ENCODE measurements around the gene ISL2. TPM values are rescaled to one million over a fixed set of nuclear protein-coding genes. Genes with fewer than 3 reads are reported as not detected.

ISL2 gene
- total and polyA plus RNA-seq, 5 donors: 0.05 TPM; not detected in 4

DNA sequence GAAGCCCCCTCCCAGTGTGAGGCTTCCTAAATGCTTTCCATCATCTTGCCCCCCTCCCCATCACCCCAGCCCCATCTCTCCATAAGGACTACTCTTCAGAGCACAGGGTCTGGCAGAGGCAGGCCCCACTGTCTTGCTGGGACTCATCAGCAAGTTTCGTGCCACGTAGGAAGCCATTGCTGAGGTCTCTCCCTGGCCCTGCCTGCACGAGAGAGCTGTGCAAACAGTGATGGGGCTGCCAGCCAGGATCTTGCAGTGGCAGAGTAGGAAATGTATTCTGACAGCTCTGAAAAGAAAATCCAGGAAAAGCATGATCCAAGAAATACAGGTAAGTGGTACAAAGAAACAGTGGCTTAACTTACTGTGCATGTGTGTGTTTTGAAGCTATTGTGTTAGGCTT lies 22.6 kb downstream of the ISL2 start:
- no peaks in the 10 kb centered on the region for H3K4me1 ChIP-seq (ENCODE audit: control insufficient read depth, insufficient read depth, low read length)
- H3K27ac ChIP-seq (ENCODE audit: low read length): no peak overlapping the region
- no peaks in the 10 kb centered on the region for H3K9me3 ChIP-seq (ENCODE audit: control insufficient read depth, low read length)
- intact Hi-C loops (cut with DNase I): no loop called here
- WGBS: 90% methylated on average over 3 of the region's 3 CpGs
- no peaks in the 10 kb centered on the region for H3K27me3 ChIP-seq (ENCODE audit: control insufficient read depth, insufficient read depth)
- H3K4me3 ChIP-seq (ENCODE audit: low read length): no peak overlapping the region
- ATAC-seq (no peak), DNase-seq (no peak)

DNA sequence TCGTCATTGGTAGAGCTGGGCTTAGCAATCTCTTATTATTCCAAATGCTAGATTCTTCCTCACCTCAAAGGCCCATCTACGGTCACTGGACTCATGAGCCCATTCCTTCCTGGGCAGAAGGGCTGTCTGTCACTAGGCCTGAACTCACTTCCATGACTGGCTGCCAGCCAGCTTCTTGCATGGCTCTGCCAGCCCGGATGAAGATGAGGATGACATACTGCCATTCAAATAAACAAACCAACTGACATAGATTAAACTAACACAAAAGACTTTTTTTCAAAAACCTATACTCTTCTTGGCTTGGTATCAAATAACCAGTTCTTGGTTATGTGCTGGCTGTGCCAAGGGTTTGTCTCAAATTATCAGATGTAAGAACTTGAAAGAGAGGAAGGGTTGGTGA lies 23.8 kb downstream of the ISL2 start:
- ATAC-seq (no peak), DNase-seq (no peak)
- no peaks in the 10 kb centered on the region for H3K27me3 ChIP-seq (ENCODE audit: control insufficient read depth, insufficient read depth)
- H3K4me1 ChIP-seq (ENCODE audit: control insufficient read depth, insufficient read depth, low read length): no peaks in the 10 kb centered on the region
- WGBS: 91% methylated on average over 3 of the region's 3 CpGs
- H3K9me3 ChIP-seq (ENCODE audit: control insufficient read depth, low read length): no peaks in the 10 kb centered on the region
- no peak overlapping the region for H3K4me3 ChIP-seq (ENCODE audit: low read length)
- H3K27ac ChIP-seq (ENCODE audit: low read length): no peak overlapping the region
- intact Hi-C loops (cut with DNase I): no loop called here

DNA sequence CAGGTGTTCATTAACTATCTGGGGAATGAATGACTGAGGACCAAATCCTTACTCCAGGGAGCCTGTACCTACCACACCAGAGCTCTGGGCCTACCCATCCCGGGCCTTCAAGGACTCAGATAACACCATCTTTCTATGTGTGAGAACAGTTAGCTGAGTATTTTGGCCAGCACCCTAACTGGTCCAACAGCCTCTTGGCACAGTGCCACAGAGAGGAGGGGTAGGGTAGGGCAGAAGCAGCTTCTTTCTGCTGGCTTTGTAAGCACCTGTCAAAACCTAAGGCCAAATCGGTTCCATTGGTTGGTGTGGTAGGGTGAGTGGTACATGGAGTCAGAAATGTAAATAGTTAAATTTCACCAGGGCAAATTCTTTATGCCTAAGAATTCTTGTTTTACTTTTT lies 26.7 kb downstream of the ISL2 start:
- Histone ChIP-seq H3K9me3 (ENCODE audit: control insufficient read depth, low read length) (no peaks in the 10 kb centered on the region), H3K4me3 (ENCODE audit: low read length) (no peak overlapping the region), H3K4me1 (ENCODE audit: control insufficient read depth, insufficient read depth, low read length) (no peaks in the 10 kb centered on the region), H3K27ac (ENCODE audit: low read length) (no peak overlapping the region), H3K27me3 (ENCODE audit: control insufficient read depth, insufficient read depth) (no peaks in the 10 kb centered on the region)
- 83% methylated on average over 2 of the region's 2 CpGs for WGBS
- intact Hi-C loops (cut with DNase I): no loop called here
- ATAC-seq (no peak), DNase-seq (no peak)

DNA sequence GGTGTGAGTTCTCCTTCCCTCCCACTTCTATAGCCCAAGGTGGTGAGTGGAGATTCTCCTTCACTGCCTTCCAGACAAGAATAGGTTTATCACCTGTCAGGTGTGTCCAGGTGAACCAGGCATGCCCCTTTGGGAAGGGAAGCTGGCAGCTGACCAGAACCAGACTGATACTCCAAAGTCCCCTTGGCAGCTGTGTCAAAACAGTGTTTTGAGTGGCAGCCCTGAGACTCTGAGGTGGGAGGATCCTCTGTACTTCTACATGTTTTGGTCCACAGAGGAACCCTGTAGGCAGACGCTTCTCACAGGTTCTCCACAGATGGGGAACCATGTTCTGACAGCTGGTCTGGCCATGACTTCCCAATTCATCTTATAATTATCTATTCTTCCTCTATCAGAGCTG lies 30.1 kb downstream of the ISL2 start:
- Histone ChIP-seq H3K27me3 (ENCODE audit: control insufficient read depth, insufficient read depth) (no peaks in the 10 kb centered on the region), H3K27ac (ENCODE audit: low read length) (no peak overlapping the region), H3K4me1 (ENCODE audit: control insufficient read depth, insufficient read depth, low read length) (peaks cover 2% of the 10 kb centered on the region), H3K9me3 (ENCODE audit: control insufficient read depth, low read length) (no peaks in the 10 kb centered on the region), H3K4me3 (ENCODE audit: low read length) (no peak overlapping the region)
- no peak for ATAC-seq
- intact Hi-C loops (cut with DNase I): no loop called here
- 94% methylated on average over 1 of the region's 1 CpG for WGBS
- no peak for DNase-seq

DNA sequence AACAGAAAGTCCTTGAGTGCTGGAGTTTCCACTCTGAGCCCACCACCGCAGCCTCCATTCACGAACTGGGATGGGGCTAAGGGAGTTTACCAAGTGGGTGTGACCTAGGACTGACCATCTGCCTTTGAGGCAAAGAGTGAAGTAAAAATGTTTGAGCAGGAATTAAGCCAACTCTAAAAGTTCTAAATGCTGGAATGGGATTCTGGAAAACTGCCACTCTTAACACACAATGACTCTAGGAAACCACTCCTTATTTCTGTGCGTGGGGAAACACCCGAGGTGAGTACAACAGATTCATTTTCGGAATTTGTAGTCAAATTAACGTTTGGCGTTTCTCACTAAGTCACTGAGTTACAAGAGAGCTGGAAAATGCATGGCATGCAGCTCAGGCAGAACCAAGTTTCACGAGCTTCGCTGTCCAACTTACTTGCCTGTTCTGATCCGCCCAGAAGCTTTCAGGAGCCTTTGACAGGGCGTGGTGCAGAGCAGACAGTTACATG lies 31.6 kb downstream of the ISL2 start:
- Histone ChIP-seq H3K27me3 (ENCODE audit: control insufficient read depth, insufficient read depth) (no peaks in the 10 kb centered on the region), H3K4me3 (ENCODE audit: low read length) (no peak overlapping the region), H3K27ac (ENCODE audit: low read length) (no peak overlapping the region), H3K4me1 (ENCODE audit: control insufficient read depth, insufficient read depth, low read length) (peaks cover 2% of the 10 kb centered on the region), H3K9me3 (ENCODE audit: control insufficient read depth, low read length) (no peaks in the 10 kb centered on the region)
- intact Hi-C loops (cut with DNase I): no loop called here
- no peak for DNase-seq
- peak; percentile 72 to 85 for ATAC-seq
- 41% methylated on average over 11 of the region's 11 CpGs for WGBS

DNA sequence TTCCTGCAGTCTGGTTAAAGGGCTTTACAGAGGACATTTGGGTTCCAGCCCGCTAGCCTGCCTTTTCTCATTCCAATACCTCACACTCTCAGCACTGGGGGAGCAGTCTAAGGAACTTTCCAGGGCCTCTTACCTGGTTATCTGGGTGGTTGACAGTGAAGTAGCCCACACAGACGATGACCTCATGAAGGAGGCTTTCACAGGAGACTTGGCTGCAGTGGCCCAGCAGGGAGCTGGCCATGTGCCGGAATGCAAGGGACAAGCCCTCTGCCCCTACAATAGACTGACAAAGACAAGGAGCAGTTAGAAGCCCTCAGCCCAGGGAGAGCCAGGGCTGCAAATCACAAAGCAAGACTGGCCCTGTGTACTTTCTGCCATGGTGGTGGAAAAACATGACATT lies 39.5 kb downstream of the ISL2 start:
- DNase-seq (no peak), ATAC-seq (no peak)
- no peaks in the 10 kb centered on the region for H3K9me3 ChIP-seq (ENCODE audit: control insufficient read depth, low read length)
- intact Hi-C loops (cut with DNase I): no loop called here
- no peak overlapping the region for H3K27ac ChIP-seq (ENCODE audit: low read length)
- H3K4me1 ChIP-seq (ENCODE audit: control insufficient read depth, insufficient read depth, low read length): no peaks in the 10 kb centered on the region
- WGBS: 89% methylated on average over 3 of the region's 3 CpGs
- no peaks in the 10 kb centered on the region for H3K27me3 ChIP-seq (ENCODE audit: control insufficient read depth, insufficient read depth)
- H3K4me3 ChIP-seq (ENCODE audit: low read length): no peak overlapping the region

DNA sequence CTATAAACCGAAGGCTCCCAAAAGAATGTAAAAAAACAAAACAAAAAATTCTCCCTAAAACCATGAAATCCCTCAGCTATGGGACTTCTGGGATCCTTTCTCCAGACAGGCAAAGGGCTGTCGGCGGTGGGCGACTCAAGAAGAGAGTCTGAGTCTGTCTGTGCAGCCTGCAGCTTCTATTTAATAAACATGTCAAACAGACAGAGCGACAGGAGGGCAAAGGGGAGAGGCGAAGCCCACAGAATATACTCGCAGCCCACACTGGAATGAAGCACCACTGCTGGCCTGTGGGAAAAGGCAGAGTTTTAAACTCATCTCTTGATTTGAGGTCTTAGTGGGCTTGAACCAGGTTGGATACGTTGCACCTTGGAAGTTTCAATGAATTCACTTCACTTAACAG lies 40.2 kb downstream of the ISL2 start:
- Histone ChIP-seq H3K4me1 (ENCODE audit: control insufficient read depth, insufficient read depth, low read length) (no peaks in the 10 kb centered on the region), H3K27ac (ENCODE audit: low read length) (no peak overlapping the region), H3K9me3 (ENCODE audit: control insufficient read depth, low read length) (no peaks in the 10 kb centered on the region), H3K27me3 (ENCODE audit: control insufficient read depth, insufficient read depth) (no peaks in the 10 kb centered on the region), H3K4me3 (ENCODE audit: low read length) (no peak overlapping the region)
- DNase-seq (no peak), ATAC-seq (no peak)
- intact Hi-C loops (cut with DNase I): no loop called here
- 84% methylated on average over 8 of the region's 8 CpGs for whole genome bisulfite sequencing

DNA sequence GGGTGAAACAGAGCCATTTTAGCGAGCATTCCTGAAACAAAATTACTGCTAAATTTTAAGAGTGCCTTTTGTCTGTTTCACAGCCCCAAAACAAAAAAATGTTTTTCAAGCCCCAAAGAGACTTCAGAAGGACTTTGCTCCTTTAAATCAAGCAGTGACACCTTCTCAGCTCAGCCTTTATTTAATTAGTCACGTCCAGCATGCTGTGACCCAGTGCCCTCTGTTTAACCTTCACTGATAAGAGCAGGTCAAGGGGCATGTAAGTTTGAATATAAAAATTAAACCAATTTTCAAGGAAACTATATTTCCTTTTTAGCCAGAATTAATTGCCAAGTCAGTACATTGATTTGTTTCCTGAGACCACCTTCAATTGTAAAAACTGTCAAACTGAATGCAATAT lies 40.6 kb downstream of the ISL2 start:
- intact Hi-C loops (cut with DNase I): no loop called here

DNA sequence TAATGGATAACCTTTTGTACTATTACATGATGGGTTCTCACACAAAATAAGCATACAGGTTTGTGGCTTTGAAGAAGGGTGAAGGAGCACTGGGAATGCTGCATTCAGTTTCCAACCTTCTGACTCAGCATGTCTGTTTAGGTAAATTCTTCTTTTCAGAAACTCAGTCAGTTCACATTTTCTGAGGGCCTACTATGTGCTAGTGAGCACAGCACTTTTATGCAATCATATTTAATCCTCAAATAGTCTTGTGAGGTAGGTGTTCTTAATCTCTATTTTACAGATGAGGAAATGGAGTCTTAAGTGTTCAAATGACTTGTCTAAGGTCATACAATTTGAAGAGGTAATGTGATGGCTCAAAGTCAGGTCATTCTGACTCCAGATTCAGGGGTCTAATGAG lies 41.2 kb downstream of the ISL2 start:
- Histone ChIP-seq H3K9me3 (ENCODE audit: control insufficient read depth, low read length) (no peaks in the 10 kb centered on the region), H3K27me3 (ENCODE audit: control insufficient read depth, insufficient read depth) (no peaks in the 10 kb centered on the region), H3K4me1 (ENCODE audit: control insufficient read depth, insufficient read depth, low read length) (no peaks in the 10 kb centered on the region), H3K4me3 (ENCODE audit: low read length) (no peak overlapping the region), H3K27ac (ENCODE audit: low read length) (no peak overlapping the region)
- no peak for DNase-seq
- intact Hi-C loops (cut with DNase I): no loop called here
- no peak for ATAC-seq

More for the DNA sequence above, 40.6 kb downstream of the ISL2 start:
- Histone ChIP-seq H3K4me1 (ENCODE audit: control insufficient read depth, insufficient read depth, low read length) (no peaks in the 10 kb centered on the region), H3K27ac (ENCODE audit: low read length) (no peak overlapping the region), H3K27me3 (ENCODE audit: control insufficient read depth, insufficient read depth) (no peaks in the 10 kb centered on the region), H3K9me3 (ENCODE audit: control insufficient read depth, low read length) (no peaks in the 10 kb centered on the region), H3K4me3 (ENCODE audit: low read length) (no peak overlapping the region)
- WGBS: 60% methylated on average over 2 of the region's 2 CpGs
- no peak for ATAC-seq
- DNase-seq: no peak

DNA sequence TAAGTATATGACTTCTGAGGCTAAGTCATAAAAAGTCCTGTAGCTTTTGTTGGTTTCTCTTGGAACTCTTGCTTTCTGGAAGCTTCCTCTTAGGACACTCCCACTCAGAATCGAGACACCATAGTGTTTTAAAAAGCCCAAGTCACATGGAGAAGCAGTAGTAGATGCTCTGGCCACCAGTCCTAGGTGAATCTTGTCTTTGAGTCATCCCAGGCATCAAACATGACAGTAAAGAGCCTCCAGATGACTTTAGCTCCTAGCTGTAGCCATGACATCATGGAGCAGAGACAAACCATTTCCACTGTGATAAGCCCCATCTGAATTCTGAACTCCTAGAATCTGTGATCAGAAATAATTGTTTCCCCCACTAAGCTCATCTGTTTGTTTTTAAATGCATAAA lies 42.1 kb downstream of the ISL2 start:
- Histone ChIP-seq H3K4me1 (ENCODE audit: control insufficient read depth, insufficient read depth, low read length) (no peaks in the 10 kb centered on the region), H3K9me3 (ENCODE audit: control insufficient read depth, low read length) (no peaks in the 10 kb centered on the region), H3K27me3 (ENCODE audit: control insufficient read depth, insufficient read depth) (no peaks in the 10 kb centered on the region), H3K4me3 (ENCODE audit: low read length) (no peak overlapping the region), H3K27ac (ENCODE audit: low read length) (no peak overlapping the region)
- ATAC-seq: no peak
- no peak for DNase-seq
- intact Hi-C loops (cut with DNase I): no loop called here
- WGBS: 89% methylated on average over 1 of the region's 1 CpG

DNA sequence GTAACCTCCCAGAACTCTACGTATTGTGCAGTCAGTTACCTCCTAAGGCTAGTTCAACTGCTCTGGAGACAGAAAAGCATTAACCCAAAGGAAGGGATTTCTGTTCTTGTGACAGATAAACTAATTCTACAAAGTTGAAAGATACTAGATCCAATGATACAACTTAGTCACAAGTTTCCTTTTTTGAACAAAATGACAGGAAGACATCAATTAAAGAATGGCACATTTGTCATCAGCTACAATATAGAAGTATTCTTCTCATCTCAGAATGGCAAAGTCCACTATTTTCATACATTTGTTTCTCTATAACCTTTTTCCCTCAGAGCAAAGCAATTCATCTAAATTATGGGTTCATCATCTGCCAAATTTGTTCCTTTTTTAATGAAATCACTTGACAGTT lies 43.7 kb downstream of the ISL2 start:
- ATAC-seq (no peak), DNase-seq (no peak)
- H3K4me3 ChIP-seq (ENCODE audit: low read length): no peak overlapping the region
- H3K27ac ChIP-seq (ENCODE audit: low read length): no peak overlapping the region
- no peaks in the 10 kb centered on the region for H3K4me1 ChIP-seq (ENCODE audit: control insufficient read depth, insufficient read depth, low read length)
- WGBS: 99% methylated on average over 1 of the region's 1 CpG
- no peaks in the 10 kb centered on the region for H3K9me3 ChIP-seq (ENCODE audit: control insufficient read depth, low read length)
- no peaks in the 10 kb centered on the region for H3K27me3 ChIP-seq (ENCODE audit: control insufficient read depth, insufficient read depth)
- intact Hi-C loops (cut with DNase I): no loop called here

DNA sequence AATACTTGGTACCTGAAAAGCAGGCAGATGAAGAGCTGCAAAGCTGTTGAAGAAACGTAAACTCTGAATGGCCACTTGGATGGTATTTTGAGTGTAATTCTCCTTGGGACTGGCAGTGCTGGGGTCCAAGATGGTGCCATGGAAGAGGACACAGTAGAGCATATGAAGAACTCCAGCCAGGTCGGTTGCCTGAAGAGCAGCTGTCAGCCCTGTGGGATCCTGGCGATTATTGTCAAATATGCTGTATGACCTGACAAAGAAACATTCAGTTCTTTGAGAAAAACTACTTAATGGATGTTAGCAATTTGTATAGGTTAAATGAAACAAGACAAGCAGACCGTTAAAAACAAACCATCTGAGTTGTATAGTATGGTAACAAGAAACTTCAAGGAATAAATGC lies 44.8 kb downstream of the ISL2 start:
- Histone ChIP-seq H3K9me3 (ENCODE audit: control insufficient read depth, low read length) (no peaks in the 10 kb centered on the region), H3K27me3 (ENCODE audit: control insufficient read depth, insufficient read depth) (no peaks in the 10 kb centered on the region), H3K27ac (ENCODE audit: low read length) (no peak overlapping the region), H3K4me3 (ENCODE audit: low read length) (no peak overlapping the region), H3K4me1 (ENCODE audit: control insufficient read depth, insufficient read depth, low read length) (no peaks in the 10 kb centered on the region)
- intact Hi-C loops (cut with DNase I): no loop called here
- DNase-seq (no peak), ATAC-seq (no peak)
- 95% methylated on average over 4 of the region's 4 CpGs for WGBS

Measured in right cardiac atrium (tissue), 5 donors.